ENCODE results near the gene HACL1.

The HACL1 gene

DNA sequence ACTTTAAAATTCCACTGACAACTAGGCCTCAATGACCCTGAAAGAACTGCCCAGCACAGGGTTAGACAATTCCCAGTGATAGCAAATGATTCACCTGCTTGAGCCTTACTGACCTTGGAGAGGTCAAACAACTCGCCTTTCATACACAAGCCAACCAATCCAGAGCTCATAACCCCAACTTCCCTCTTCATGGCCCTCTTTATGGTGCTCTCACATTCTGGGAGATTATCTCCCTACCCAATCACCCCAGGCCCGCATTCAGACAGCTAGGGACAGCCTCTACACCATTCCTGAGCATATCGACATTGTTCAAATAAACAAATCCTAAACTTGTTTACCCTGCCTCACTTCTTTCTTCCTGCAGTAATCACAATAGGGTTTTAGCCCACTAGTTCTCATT lies 47.6 kb downstream of the HACL1 start:
- Histone ChIP-seq H3K27me3 (no peaks in the 10 kb centered on the region), H3K9me3 (no peaks in the 10 kb centered on the region), H3K27ac (no peak overlapping the region), H3K4me1 (ENCODE audit: control insufficient read depth in 1 of 2, insufficient read depth in 1 of 2, low read depth in 1 of 2, low read length in 1 of 2) (peaks cover 0 to 8% of the 10 kb centered on the region in 2 experiments), H3K4me3 (ENCODE audit: low read depth in 1 of 2, low read length in 1 of 2) (no peak overlapping the region), H3K36me3 (no peaks in the 10 kb centered on the region)
- TF ChIP-seq, protein P1, sequence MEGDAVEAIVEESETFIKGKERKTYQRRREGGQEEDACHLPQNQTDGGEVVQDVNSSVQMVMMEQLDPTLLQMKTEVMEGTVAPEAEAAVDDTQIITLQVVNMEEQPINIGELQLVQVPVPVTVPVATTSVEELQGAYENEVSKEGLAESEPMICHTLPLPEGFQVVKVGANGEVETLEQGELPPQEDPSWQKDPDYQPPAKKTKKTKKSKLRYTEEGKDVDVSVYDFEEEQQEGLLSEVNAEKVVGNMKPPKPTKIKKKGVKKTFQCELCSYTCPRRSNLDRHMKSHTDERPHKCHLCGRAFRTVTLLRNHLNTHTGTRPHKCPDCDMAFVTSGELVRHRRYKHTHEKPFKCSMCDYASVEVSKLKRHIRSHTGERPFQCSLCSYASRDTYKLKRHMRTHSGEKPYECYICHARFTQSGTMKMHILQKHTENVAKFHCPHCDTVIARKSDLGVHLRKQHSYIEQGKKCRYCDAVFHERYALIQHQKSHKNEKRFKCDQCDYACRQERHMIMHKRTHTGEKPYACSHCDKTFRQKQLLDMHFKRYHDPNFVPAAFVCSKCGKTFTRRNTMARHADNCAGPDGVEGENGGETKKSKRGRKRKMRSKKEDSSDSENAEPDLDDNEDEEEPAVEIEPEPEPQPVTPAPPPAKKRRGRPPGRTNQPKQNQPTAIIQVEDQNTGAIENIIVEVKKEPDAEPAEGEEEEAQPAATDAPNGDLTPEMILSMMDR (IDR thresholded peaks at IDR 0.05) = no peak

DNA sequence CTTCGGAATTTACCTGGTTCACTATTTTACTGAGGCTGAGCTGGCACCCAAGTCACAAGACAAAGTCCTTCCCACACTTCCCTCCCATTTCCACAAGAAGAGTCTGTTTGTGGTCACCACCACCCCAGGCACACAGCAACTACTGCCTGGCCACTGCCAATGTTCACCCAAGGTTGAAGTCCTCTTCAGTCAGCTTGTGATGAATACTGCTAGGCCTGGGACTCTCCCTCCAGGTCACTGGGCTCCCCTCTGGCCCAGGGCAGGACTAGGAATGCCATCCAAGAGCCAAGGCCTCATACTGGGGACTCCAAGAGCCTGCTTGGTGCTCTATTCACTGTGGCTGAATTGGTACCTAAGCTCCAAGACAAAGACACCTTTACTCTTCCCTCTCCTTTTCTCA lies 49.5 kb downstream of the HACL1 start:
- H3K4me1 ChIP-seq (ENCODE audit: control insufficient read depth in 1 of 2, insufficient read depth in 1 of 2, low read depth in 1 of 2, low read length in 1 of 2) = peaks cover 0 to 2% of the 10 kb centered on the region in 2 experiments
- no peak overlapping the region for H3K27ac ChIP-seq
- TF ChIP-seq, protein P1 (IDR thresholded peaks at IDR 0.05) = no peak
- no peaks in the 10 kb centered on the region for H3K27me3 ChIP-seq
- H3K4me3 ChIP-seq (ENCODE audit: low read depth in 1 of 2, low read length in 1 of 2) = no peak overlapping the region
- H3K9me3 ChIP-seq = no peaks in the 10 kb centered on the region
- no peaks in the 10 kb centered on the region for H3K36me3 ChIP-seq

DNA sequence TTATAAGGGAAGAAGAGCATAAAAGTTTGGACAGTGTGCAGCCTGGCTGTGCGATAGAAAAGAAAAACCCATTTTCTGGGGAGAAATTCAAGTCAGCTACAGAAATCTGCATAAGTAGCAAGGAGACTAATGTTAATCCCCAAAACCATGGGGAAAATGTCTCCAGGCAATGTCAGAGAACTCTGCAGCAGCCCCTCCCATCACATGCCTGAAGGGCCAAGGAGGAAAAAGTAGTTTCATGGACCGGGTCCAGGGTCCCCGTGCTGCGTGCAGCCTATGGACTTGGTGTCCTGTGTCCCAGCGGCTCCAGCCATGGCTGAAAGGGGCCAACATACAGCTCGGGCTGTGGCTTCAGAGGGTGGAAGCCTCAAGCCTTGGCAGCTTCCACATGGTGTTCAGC lies 51.5 kb downstream of the HACL1 start:
- no peaks in the 10 kb centered on the region for H3K9me3 ChIP-seq
- no peaks in the 10 kb centered on the region for H3K4me1 ChIP-seq (ENCODE audit: control insufficient read depth in 1 of 2, insufficient read depth in 1 of 2, low read depth in 1 of 2, low read length in 1 of 2)
- no peaks in the 10 kb centered on the region for H3K27me3 ChIP-seq
- TF ChIP-seq, protein P1 (IDR thresholded peaks at IDR 0.05) = no peak
- no peak overlapping the region for H3K4me3 ChIP-seq (ENCODE audit: low read depth in 1 of 2, low read length in 1 of 2)
- H3K36me3 ChIP-seq = no peaks in the 10 kb centered on the region
- no peak overlapping the region for H3K27ac ChIP-seq

DNA sequence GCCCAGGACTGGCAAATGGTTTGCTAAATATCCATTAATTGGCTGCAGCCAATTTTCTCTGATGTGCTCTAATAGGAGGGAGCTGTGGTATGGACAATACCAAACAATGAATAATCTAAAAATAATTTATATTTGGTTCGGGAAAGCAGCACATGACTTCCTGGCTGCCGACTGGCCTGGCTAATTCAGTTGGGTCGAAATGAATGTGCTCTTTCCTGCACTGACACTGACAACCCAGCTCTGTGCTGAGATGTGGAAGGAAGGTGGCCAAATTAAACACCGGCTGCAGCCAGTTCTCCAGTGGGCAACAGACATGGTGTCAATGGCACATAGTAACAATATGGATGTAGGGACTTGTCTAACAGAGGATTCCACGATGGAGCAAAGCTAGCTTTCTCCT lies 58.8 kb downstream of the HACL1 start:
- H3K27me3 ChIP-seq = no peaks in the 10 kb centered on the region
- H3K36me3 ChIP-seq = no peaks in the 10 kb centered on the region
- TF ChIP-seq, protein P1 (IDR thresholded peaks at IDR 0.05) = no peak
- H3K9me3 ChIP-seq = no peaks in the 10 kb centered on the region
- no peak overlapping the region for H3K4me3 ChIP-seq (ENCODE audit: low read depth in 1 of 2, low read length in 1 of 2)
- no peaks in the 10 kb centered on the region for H3K4me1 ChIP-seq (ENCODE audit: control insufficient read depth in 1 of 2, insufficient read depth in 1 of 2, low read depth in 1 of 2, low read length in 1 of 2)
- H3K27ac ChIP-seq = no peak overlapping the region

DNA sequence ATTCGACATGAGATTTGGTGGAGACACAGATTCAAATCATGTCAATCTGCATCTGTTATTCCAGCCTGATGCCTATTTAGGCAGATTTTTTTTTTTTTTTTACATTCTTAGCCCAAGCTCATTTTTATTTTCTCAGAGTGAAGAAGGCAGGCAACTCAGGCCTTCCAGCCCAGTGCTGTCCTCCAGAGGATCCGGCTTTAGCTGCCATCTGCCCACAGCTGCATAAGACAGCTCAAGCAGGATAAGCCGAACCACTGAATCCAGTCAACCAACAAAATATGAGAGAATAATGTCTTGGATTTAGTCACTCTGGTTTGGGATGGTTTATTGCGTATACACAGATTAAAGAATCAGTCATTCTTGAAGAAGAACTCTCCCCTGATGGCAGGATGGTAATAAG lies 60.0 kb downstream of the HACL1 start:
- Histone ChIP-seq H3K36me3 (no peaks in the 10 kb centered on the region), H3K4me1 (ENCODE audit: control insufficient read depth in 1 of 2, insufficient read depth in 1 of 2, low read depth in 1 of 2, low read length in 1 of 2) (no peaks in the 10 kb centered on the region), H3K9me3 (no peaks in the 10 kb centered on the region), H3K27me3 (no peaks in the 10 kb centered on the region), H3K4me3 (ENCODE audit: low read depth in 1 of 2, low read length in 1 of 2) (no peak overlapping the region), H3K27ac (no peak overlapping the region)
- TF ChIP-seq, protein P1 (IDR thresholded peaks at IDR 0.05) = no peak

DNA sequence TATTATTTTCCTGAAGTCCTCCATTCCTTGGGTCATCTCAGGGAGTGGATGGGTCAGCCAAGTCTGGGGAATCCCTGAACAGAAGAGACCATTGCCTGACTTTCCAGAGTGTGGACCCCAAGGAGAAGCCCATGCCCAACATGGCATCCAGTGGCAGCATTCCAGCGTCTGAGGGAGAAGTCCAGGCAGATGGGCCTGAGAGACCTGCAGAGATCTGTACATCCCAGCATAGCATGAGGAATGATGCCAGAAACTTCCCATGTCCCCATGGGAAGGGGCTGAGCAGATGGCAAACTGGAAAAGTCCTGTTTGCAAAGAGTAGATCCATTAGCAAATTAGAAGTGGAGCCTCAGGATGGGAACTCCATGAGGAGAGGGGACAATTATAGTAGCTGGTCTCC lies 62.3 kb downstream of the HACL1 start:
- TF ChIP-seq, protein P1 (IDR thresholded peaks at IDR 0.05) = no peak
- H3K36me3 ChIP-seq = no peaks in the 10 kb centered on the region
- H3K9me3 ChIP-seq = no peaks in the 10 kb centered on the region
- H3K4me1 ChIP-seq (ENCODE audit: control insufficient read depth in 1 of 2, insufficient read depth in 1 of 2, low read depth in 1 of 2, low read length in 1 of 2) = no peaks in the 10 kb centered on the region
- H3K27ac ChIP-seq = no peak overlapping the region
- no peaks in the 10 kb centered on the region for H3K27me3 ChIP-seq
- no peak overlapping the region for H3K4me3 ChIP-seq (ENCODE audit: low read depth in 1 of 2, low read length in 1 of 2)
